ENCODE measurements around the gene ZNF880. TPM values are rescaled to one million over a fixed set of nuclear protein-coding genes. Genes with fewer than 3 reads are reported as not detected.

The ZNF880 gene
- total RNA-seq (10 to 100 TPM; 31.2 to 33.5 TPM), polyA plus RNA-seq (10 to 100 TPM; 29.2 to 29.9 TPM)

DNA sequence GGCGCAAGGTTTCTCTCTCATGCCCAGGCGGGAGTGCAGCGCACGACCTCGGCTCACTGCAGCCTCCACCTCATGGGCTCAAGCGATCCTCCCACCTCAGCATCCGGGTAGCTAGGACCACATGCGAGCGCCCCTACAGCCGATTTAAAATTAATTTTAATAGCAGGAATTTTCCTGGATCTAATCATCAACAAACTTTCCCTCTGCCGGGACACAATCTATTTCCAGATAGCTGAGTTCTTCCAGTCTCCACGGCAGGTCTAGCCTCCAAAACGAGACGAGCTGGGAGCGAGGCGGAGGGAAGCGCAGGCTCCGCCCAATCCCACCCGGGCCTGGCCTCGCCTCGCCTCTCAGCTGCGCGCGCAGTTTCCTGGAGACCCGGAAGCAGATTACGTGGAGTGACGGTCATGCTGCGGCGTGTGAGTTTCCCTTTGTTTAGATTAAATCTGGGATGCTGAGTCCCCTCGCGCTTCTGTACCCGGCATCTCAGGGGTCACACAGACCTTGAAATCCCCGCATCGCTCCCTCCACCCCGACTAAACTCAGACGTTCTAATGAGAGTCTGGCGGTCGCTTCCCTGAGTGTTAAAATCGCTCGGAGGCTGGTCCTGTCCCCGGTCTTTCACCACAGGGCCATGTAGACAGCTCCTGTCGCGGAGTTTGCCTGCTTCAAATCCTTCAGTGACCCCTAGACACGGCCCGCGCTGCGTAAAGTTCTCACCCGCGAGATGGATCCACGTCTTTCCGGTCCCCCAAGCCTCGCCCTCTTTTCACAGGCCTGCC is at the start of gene ZNF880:
Gene ZNF880, plus strand, starts transcription at position 365 of the 782 bp plus-strand sequence. Its CDS starts 43 bp downstream, at position 408.
- Histone ChIP-seq H3K9me3 (ENCODE audit: control insufficient read depth in 1 of 2, low read length in 2 of 2) (peaks cover 6 to 28% of the 10 kb centered on the region in 2 donors), H3K36me3 (ENCODE audit: insufficient read depth, low read length) (no peaks in the 10 kb centered on the region), H3K4me1 (ENCODE audit: insufficient read depth, low read length) (peaks cover 10% of the 10 kb centered on the region), H3K27me3 (ENCODE audit: insufficient read depth, low read length) (no peaks in the 10 kb centered on the region), H3K4me3 (ENCODE audit: low read length in 2 of 2) (peak within 1 kb of the TSS; percentile 94 to 96), H3K27ac (ENCODE audit: low read depth, low read length) (peak within 1 kb of the TSS; percentile 89)
- Mint-ChIP-seq H3K36me3 (peaks cover 58% of the 10 kb centered on the region in 2 donors), H3K27ac (peak within 1 kb of the TSS; percentile 97 to 99 (median 98)), H3K4me1 (peaks cover 7 to 14% (median 11%) of the 10 kb centered on the region in 4 donors), H3K27me3 (no peaks in the 10 kb centered on the region), H3K4me3 (peak within 1 kb of the TSS; percentile 92 to 96 (median 95)), H3K9me3 (peaks cover 7 to 84% (median 68%) of the 10 kb centered on the region in 8 donors)
- CTCF ChIA-PET (ENCODE audit: partially characterized antibody), result interaction anchor here (0.8 kb wide), 1 partner anchor 34 kb away, joined by 3 read pairs; the partner anchor contains the start of gene ZNF610
- DNase-seq, result peak; percentile 86 to 89 (median 88)
- intact Hi-C loops (cut with micrococcal nuclease), result loop anchor here (1.0 kb wide), 2 partner anchors 28 to 33 kb away; partner anchors contain the start of genes ZNF528 and ZNF610
- POLR2A ChIA-PET (ENCODE audit: partially characterized antibody), result interaction anchor here (0.6 to 1.7 kb wide), 10 partner anchors 10 to 1025 kb away, joined by 3 to 13 read pairs (median 4); partner anchors contain the start of genes PPP2R1A, ZNF528, ZNF610 and ZNF615

DNA sequence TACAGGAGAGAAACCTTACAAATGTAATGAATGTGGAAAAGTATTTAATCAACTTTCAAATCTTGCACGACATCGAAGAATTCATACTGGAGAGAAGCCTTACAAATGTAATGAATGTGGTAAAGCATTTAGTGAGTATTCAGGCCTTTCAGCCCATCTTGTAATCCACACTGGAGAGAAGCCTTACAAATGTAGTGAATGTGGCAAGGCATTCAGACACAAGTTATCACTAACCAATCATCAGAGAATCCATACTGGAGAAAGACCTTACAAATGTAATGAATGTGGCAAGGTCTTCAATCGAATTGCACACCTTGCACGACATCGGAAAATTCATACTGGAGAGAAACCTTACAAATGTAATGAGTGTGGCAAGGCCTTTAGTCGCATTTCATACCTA is 47.3 kb upstream of the ZNF880 start:
- H3K27ac ChIP-seq (ENCODE audit: low read depth, low read length), result no peak overlapping the region
- H3K4me1 Mint-ChIP-seq, result no peaks in the 10 kb centered on the region
- no peak for DNase-seq
- no peaks in the 10 kb centered on the region for H3K27me3 Mint-ChIP-seq
- ChIA-PET POLR2A (ENCODE audit: partially characterized antibody) (no interaction called here), CTCF (ENCODE audit: partially characterized antibody) (no interaction called here)
- peaks cover 13 to 82% of the 10 kb centered on the region in 2 donors for H3K9me3 ChIP-seq (ENCODE audit: control insufficient read depth in 1 of 2, low read length in 2 of 2)
- peaks cover 2 to 100% (median 96%) of the 10 kb centered on the region in 8 donors for H3K9me3 Mint-ChIP-seq
- peak overlapping the region in 1 of 2 donors; percentile 25 for H3K4me3 ChIP-seq (ENCODE audit: low read length in 2 of 2)
- no peaks in the 10 kb centered on the region for H3K27me3 ChIP-seq (ENCODE audit: insufficient read depth, low read length)
- intact Hi-C loops (cut with micrococcal nuclease), result no loop called here
- no peak overlapping the region for H3K27ac Mint-ChIP-seq
- H3K36me3 Mint-ChIP-seq, result peaks cover 66 to 68% of the 10 kb centered on the region in 2 donors
- H3K4me1 ChIP-seq (ENCODE audit: insufficient read depth, low read length), result no peaks in the 10 kb centered on the region
- H3K36me3 ChIP-seq (ENCODE audit: insufficient read depth, low read length), result peaks cover 47% of the 10 kb centered on the region
- peak overlapping the region in 1 of 8 donors; percentile 7 for H3K4me3 Mint-ChIP-seq

DNA sequence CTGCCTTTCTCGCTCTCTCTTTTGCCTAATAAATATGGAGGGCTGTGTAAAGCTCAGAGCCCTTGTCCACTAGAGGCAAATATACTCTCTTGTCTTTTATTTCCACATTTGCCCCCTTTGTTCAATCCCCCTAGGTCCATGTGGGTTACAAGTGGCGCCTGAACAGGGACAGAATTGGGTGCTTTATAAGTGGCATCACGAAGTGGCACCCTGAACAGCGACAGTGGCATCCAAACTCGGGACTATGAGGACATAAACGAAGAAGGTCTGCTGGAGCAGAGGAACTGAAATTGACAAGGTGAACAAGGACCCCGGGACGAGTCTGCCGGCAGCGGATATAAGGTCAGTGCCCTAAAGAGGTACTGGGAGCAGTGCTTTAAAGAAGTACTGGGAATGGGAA is 38.0 kb upstream of the ZNF880 start:
- no peak overlapping the region for H3K4me3 ChIP-seq (ENCODE audit: low read length in 2 of 2)
- intact Hi-C loops (cut with micrococcal nuclease), result no loop called here
- POLR2A ChIA-PET (ENCODE audit: partially characterized antibody), result no interaction called here
- H3K4me1 ChIP-seq (ENCODE audit: insufficient read depth, low read length), result peaks cover 3% of the 10 kb centered on the region
- no peaks in the 10 kb centered on the region for H3K27me3 ChIP-seq (ENCODE audit: insufficient read depth, low read length)
- CTCF ChIA-PET (ENCODE audit: partially characterized antibody), result no interaction called here
- no peak for DNase-seq
- Mint-ChIP-seq H3K9me3 (peaks cover 0 to 88% (median 74%) of the 10 kb centered on the region in 8 donors), H3K27ac (peak overlapping the region in 1 of 7 donors; percentile 8), H3K36me3 (peaks cover 21 to 29% of the 10 kb centered on the region in 2 donors), H3K4me3 (no peak overlapping the region), H3K4me1 (peaks cover 6 to 9% (median 8%) of the 10 kb centered on the region in 4 donors), H3K27me3 (no peaks in the 10 kb centered on the region)
- peaks cover 5 to 53% of the 10 kb centered on the region in 2 donors for H3K9me3 ChIP-seq (ENCODE audit: control insufficient read depth in 1 of 2, low read length in 2 of 2)
- H3K27ac ChIP-seq (ENCODE audit: low read depth, low read length), result no peak overlapping the region
- no peaks in the 10 kb centered on the region for H3K36me3 ChIP-seq (ENCODE audit: insufficient read depth, low read length)

DNA sequence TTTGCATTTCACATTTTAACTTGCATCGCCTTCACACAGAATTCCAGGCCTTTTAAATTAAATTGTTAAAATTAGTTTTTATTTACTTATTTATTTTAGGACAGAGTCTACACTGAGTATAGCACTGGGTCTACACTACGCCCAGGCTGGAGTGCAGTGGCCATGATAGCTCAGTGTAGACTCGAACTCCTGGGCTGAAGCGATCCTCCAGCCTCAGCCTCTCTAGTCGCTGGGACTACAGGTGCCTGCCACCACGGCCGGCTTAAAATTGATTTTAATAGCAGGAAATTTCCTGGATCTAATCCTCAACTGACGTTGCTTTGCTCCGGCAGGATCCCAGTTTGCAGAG is 34.0 kb upstream of the ZNF880 start:
- peak overlapping the region; percentile 76 to 94 for H3K4me3 ChIP-seq (ENCODE audit: low read length in 2 of 2)
- Mint-ChIP-seq H3K9me3 (peaks cover 0 to 64% (median 50%) of the 10 kb centered on the region in 8 donors), H3K4me3 (peak overlapping the region; percentile 97 to 99 (median 98)), H3K4me1 (peaks cover 12 to 18% (median 15%) of the 10 kb centered on the region in 4 donors), H3K27ac (peak overlapping the region; percentile 93 to 98 (median 97)), H3K27me3 (no peaks in the 10 kb centered on the region), H3K36me3 (peaks cover 29 to 36% of the 10 kb centered on the region in 2 donors)
- peak overlapping the region; percentile 68 for H3K27ac ChIP-seq (ENCODE audit: low read depth, low read length)
- H3K4me1 ChIP-seq (ENCODE audit: insufficient read depth, low read length), result peaks cover 8% of the 10 kb centered on the region
- DNase-seq, result no peak
- peaks cover 5 to 27% of the 10 kb centered on the region in 2 donors for H3K9me3 ChIP-seq (ENCODE audit: control insufficient read depth in 1 of 2, low read length in 2 of 2)
- ChIA-PET POLR2A (ENCODE audit: partially characterized antibody) (interaction anchor here (1.0 to 2.2 kb wide), 3 partner anchors 34 to 62 kb away, joined by 3 to 11 read pairs (median 6); partner anchors contain the start of genes ZNF528 and ZNF880), CTCF (ENCODE audit: partially characterized antibody) (interaction anchor here (1.0 kb wide), 1 partner anchor 34 kb away, joined by 3 read pairs; the partner anchor contains the start of gene ZNF880)
- no peaks in the 10 kb centered on the region for H3K36me3 ChIP-seq (ENCODE audit: insufficient read depth, low read length)
- H3K27me3 ChIP-seq (ENCODE audit: insufficient read depth, low read length), result no peaks in the 10 kb centered on the region
- intact Hi-C loops (cut with micrococcal nuclease), result loop anchor here (1.0 to 2.0 kb wide), 4 partner anchors 34 to 303 kb away; partner anchors contain the start of genes ZNF480, ZNF528, ZNF83 and ZNF880

DNA sequence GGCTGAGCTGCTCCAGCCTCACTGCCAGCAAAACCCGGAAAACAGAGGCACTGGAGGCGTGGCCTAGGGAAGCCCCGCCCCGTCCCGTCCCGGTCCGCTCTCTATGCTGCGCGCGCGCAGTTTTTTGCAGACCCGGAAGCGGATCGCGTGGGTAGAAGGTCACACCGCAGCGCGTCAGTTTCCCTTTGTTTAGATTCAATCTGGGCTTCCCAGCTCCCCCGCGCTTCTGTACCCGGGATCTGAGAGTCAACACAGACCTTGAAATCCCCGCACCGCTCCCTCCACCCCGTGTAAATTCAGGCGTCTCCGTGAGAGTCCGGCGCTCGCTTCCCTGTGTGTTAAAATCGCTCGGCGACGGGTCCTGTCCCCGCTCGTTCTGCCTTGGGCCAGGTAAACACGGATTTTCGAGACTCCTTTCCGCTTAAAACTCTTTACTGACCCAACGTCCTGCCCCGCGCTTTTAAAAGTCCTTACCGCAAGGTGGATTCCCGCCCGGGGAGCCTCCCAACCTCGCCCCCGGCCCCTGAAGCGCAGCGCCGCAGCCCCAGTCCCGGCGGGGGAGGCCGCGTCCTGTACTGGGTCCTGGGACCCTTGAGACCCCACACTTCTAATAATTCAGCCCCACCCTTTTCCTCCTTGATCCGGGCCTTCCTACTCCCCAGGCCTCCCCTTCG is 33.5 kb upstream of the ZNF880 start, which contains the start of gene ZNF610:
Gene ZNF610, plus strand, starts transcription at position 127 of the 674 bp plus-strand sequence. CDS start 12,930 bp downstream, outside the sequence.
- intact Hi-C loops (cut with micrococcal nuclease), result loop anchor here (1.0 to 2.0 kb wide), 4 partner anchors 33 to 302 kb away; partner anchors contain the start of genes ZNF480, ZNF528, ZNF83 and ZNF880
- Mint-ChIP-seq H3K4me3 (peak within 1 kb of the TSS; percentile 97 to 99 (median 98)), H3K9me3 (peaks cover 0 to 63% (median 46%) of the 10 kb centered on the region in 8 donors), H3K27ac (peak within 1 kb of the TSS; percentile 93 to 98 (median 97)), H3K4me1 (peaks cover 12 to 18% (median 15%) of the 10 kb centered on the region in 4 donors), H3K27me3 (no peaks in the 10 kb centered on the region), H3K36me3 (peaks cover 29 to 36% of the 10 kb centered on the region in 2 donors)
- Histone ChIP-seq H3K36me3 (ENCODE audit: insufficient read depth, low read length) (no peaks in the 10 kb centered on the region), H3K27me3 (ENCODE audit: insufficient read depth, low read length) (no peaks in the 10 kb centered on the region), H3K4me3 (ENCODE audit: low read length in 2 of 2) (peak within 1 kb of the TSS; percentile 76 to 94), H3K4me1 (ENCODE audit: insufficient read depth, low read length) (peaks cover 8% of the 10 kb centered on the region), H3K9me3 (ENCODE audit: control insufficient read depth in 1 of 2, low read length in 2 of 2) (peaks cover 5 to 22% of the 10 kb centered on the region in 2 donors), H3K27ac (ENCODE audit: low read depth, low read length) (peak within 1 kb of the TSS; percentile 68)
- CTCF ChIA-PET (ENCODE audit: partially characterized antibody), result interaction anchor here (1.0 kb wide), 1 partner anchor 33 kb away, joined by 3 read pairs; the partner anchor contains the start of gene ZNF880
- peak; percentile 82 to 85 (median 83) for DNase-seq
- POLR2A ChIA-PET (ENCODE audit: partially characterized antibody), result interaction anchor here (1.0 to 2.2 kb wide), 3 partner anchors 33 to 62 kb away, joined by 3 to 11 read pairs (median 6); partner anchors contain the start of genes ZNF528 and ZNF880

DNA sequence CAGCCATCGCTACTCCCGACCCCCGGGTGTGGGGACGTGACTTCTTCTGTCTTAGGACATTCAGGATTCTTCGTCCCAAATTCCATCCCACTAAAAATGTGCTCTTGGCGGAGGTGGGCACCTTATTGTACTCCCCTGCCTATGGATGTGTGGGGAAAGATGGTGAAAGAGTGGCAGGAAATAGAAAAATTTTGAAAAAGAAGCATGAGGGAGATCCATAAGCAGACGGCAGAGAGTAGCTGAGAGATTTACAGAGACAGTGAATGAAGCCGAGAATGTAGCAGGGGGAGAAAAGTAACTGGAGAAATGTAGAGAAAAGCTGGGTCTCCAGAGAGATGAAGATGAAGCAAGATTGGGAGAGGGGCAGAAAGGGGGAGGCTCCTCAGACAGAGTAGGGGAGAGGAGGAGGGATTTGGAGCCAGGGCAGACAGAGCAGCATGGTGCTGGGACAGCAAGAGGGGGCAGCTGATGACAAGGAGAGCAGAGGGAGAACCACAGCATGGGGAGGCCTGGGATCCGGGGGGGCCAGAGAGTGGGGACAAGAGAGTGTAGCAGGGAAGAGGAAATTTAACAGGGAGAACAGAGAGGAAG is 32.8 kb upstream of the ZNF880 start:
- H3K27me3 Mint-ChIP-seq, result no peaks in the 10 kb centered on the region
- ChIA-PET POLR2A (ENCODE audit: partially characterized antibody) (interaction anchor here (1.0 to 2.2 kb wide), 2 partner anchors 33 to 55 kb away, joined by 3 to 11 read pairs; partner anchors contain the start of gene ZNF880), CTCF (ENCODE audit: partially characterized antibody) (interaction anchor here (1.0 kb wide), 1 partner anchor 33 kb away, joined by 3 read pairs; the partner anchor contains the start of gene ZNF880)
- Histone ChIP-seq H3K9me3 (ENCODE audit: control insufficient read depth in 1 of 2, low read length in 2 of 2) (peaks cover under 1 to 16% of the 10 kb centered on the region in 2 donors), H3K4me1 (ENCODE audit: insufficient read depth, low read length) (peaks cover 8% of the 10 kb centered on the region), H3K27ac (ENCODE audit: low read depth, low read length) (peak overlapping the region; percentile 68), H3K27me3 (ENCODE audit: insufficient read depth, low read length) (no peaks in the 10 kb centered on the region), H3K36me3 (ENCODE audit: insufficient read depth, low read length) (no peaks in the 10 kb centered on the region), H3K4me3 (ENCODE audit: low read length in 2 of 2) (peak overlapping the region; percentile 76 to 94)
- intact Hi-C loops (cut with micrococcal nuclease), result loop anchor here (1.0 to 2.0 kb wide), 4 partner anchors 32 to 301 kb away; partner anchors contain the start of genes ZNF480, ZNF528, ZNF83 and ZNF880
- peaks cover 26 to 33% of the 10 kb centered on the region in 2 donors for H3K36me3 Mint-ChIP-seq
- H3K27ac Mint-ChIP-seq, result peak overlapping the region; percentile 89 to 98 (median 94)
- DNase-seq, result peak in 1 of 5 donors; percentile 0
- peaks cover 0 to 57% (median 41%) of the 10 kb centered on the region in 8 donors for H3K9me3 Mint-ChIP-seq
- peaks cover 12 to 18% (median 15%) of the 10 kb centered on the region in 4 donors for H3K4me1 Mint-ChIP-seq
- peak overlapping the region; percentile 97 to 99 (median 98) for H3K4me3 Mint-ChIP-seq
